ENCODE results near the gene GPR87.

DNA sequence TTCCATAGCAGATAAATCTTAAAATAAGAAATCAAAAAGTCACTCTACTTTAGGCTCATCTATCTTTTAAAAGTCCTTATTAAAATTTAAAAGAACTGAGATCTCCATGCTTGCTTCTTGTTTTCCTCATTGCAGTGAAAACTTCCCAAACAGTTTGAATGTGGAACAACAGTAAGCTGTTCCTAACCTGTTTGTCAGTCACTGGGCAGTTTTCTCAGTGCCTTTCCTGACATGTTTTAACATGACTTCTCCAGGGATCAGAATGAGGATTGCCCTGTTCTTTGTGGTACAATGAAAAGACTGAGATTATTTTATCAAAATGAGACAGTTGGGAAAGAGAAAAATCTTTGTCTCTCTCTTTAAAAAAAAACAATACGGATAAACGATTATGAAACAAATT lies 774 bp downstream of the GPR87 start:
- TF ChIP-seq, protein P1, sequence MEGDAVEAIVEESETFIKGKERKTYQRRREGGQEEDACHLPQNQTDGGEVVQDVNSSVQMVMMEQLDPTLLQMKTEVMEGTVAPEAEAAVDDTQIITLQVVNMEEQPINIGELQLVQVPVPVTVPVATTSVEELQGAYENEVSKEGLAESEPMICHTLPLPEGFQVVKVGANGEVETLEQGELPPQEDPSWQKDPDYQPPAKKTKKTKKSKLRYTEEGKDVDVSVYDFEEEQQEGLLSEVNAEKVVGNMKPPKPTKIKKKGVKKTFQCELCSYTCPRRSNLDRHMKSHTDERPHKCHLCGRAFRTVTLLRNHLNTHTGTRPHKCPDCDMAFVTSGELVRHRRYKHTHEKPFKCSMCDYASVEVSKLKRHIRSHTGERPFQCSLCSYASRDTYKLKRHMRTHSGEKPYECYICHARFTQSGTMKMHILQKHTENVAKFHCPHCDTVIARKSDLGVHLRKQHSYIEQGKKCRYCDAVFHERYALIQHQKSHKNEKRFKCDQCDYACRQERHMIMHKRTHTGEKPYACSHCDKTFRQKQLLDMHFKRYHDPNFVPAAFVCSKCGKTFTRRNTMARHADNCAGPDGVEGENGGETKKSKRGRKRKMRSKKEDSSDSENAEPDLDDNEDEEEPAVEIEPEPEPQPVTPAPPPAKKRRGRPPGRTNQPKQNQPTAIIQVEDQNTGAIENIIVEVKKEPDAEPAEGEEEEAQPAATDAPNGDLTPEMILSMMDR (IDR thresholded peaks at IDR 0.05; ENCODE audit: poor library complexity) = no peak
- no peak for TF ChIP-seq EZH2 (IDR thresholded peaks at IDR 0.05; ENCODE audit: borderline replicate concordance)
- no peak for TF ChIP-seq EZH2phosphoT487 (IDR thresholded peaks at IDR 0.05; ENCODE audit: low read depth, severe bottlenecking, unreplicated experiment)
